Right lung (tissue), 5 donors: ENCODE measurements around the gene PDE5A. TPM values are rescaled to one million over a fixed set of nuclear protein-coding genes. Genes with fewer than 3 reads are reported as not detected.
"Not testable (repeated sequence)": the region's sequence is repeated elsewhere in the genome, so short reads cannot be mapped to it uniquely, and the experiment has no call there.

ENCODE experiments used
- DNase-seq, 2 donors: peaks; one replicate each; pipeline ENCODE4 v3.0.0-alpha.2; 2013
- polyA plus RNA-seq, 5 donors: library from polyadenylated mRNA; unstranded; fragments of 120-200 nt; gene quantifications; one replicate each; pipeline versions ENCODE4 v1.2.1 to v1.2.3, GENCODE V29; 2013; ENCODE audit warnings: inconsistent platforms in 1 of 5, low replicate concordance in 1 of 5; ENCODE audit not compliant: insufficient read length in 5 of 5, insufficient read depth in 1 of 5

Gene PDE5A
- polyA plus RNA-seq, 5 donors = 36.8 to 82.1 (median 77.6) TPM

GRCh38 chr4:119647558-119647957 lies 19.0 kb upstream of the PDE5A start:
- no peak for DNase-seq

DNA sequence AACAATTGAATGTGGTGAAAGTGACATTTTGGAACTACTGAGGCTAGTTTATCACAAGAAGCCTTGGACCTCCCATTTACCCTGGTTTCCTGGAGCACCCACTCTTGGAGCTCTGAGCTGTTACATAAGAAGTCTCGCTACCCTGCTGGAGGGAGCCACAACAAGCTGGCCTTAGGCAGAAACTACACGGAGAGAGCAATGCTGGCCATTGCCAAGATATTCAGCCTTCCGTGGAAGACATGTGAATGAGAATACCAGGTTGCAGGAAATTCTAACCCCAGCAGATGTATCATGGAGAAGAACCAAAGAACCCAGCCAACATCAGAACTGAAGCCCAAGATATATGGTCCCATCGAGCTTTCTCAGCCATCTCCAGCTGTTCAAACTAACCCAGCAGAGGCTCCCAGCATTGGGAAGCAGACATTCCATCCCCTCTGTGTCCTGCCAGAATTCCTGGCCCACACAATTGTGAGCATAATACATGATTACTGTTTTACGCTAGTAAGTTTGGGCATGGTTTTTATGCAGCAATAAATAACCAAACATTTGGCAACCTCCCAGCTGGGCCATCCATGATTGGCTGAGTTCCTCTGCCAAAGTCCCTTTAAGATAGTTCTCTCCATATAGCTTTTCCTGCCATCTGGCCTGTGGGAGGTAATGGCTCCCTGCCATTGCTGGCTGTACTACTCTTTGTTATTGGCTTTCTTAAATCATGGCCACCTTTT lies 17.9 kb upstream of the PDE5A start:
- peak; percentile 83 to 84 for DNase-seq

DNA sequence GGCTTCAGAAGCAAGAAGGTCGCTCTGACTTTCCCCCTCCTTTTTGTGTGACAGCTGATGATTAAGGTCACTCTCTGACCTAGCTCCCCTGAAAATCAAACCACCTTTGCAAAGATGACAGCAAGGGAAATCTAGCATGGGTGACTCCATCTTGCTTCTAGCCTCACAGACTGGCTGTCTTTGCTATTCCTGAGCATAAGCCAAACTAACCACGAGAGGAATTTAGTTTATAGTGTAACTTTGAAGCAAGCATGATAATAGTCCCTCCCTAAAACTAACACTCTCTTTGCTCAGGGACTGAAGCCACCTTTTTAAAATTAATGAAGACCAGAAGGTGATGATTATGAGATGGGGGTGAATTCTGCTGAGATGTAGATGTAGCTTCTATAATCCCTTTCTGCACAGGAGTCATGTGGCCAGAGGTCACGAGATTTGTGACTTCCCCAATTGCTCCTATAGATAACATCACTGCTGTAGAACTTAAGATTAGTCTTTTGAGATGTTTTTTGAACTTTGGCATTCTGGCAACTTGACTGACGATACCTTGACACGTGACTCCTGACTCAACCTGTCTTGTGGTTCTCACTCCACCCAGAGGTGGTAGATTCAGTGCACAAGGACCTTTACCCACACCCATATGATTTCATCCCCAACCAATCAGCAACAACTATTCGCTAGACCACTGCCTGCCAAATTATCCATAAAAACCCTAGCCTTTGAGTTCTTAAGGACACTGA lies 14.9 kb upstream of the PDE5A start:
- no peak for DNase-seq

DNA sequence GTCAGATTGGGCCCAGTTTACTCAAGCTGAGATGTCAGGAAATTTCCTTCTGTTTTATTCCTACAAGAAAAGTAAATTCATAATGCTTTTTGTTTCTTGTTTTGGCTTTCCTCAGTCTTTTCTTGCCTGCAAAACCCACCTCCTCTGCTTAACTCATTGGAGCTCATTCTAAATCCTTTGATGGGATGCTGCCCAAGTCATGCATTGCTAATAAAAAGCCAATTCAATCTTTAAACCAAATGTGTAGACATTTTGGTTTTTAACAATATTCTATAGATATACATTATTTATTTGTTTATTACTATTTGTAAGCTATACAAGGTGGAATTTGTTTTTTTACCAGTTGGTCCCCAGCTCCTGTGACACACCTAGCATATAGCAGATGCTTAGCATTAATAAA lies 13.2 kb upstream of the PDE5A start:
- DNase-seq = no peak

DNA sequence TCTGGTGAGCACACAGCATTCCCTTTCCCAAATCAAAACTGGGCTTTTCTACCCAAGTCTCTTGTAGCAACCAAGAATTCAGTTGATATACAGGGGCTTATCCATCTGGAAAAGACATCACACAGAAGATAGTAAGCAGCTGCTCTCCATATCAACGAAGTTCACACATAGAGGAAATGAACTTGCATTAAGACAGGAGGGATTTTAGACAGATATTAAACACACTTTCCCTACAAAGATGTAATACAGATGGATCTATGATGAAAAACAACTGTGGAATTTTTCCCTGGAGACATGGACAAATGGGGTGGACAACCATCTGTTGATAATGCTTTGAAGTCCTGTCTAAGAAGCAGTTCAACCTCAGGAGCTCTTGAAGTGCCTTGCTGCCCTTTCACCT lies 9.8 kb upstream of the PDE5A start:
- DNase-seq = no peak

DNA sequence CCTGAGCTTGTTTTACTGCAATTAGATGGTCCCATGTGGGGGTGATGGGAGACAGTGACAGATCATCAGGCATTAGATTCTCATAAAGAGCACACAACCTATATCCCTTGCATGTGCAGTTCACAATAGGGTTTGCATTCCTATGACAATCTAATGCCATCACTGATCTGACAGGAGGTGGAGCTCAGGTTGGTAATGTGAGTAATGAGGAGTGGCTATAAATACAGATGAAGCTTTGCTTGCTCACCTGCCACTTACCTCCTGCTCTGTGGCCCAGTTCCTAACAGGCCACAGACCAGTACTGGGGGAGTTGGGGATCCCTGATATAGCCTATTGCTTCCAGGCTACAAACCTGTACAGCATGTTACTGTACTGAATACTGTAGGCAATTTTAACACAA lies 8.2 kb upstream of the PDE5A start:
- DNase-seq = not testable (repeated sequence)

- no peak for DNase-seq
Observed at GRCh38 chr4:119632216-119632615, 3.6 kb upstream of the PDE5A start.

DNA sequence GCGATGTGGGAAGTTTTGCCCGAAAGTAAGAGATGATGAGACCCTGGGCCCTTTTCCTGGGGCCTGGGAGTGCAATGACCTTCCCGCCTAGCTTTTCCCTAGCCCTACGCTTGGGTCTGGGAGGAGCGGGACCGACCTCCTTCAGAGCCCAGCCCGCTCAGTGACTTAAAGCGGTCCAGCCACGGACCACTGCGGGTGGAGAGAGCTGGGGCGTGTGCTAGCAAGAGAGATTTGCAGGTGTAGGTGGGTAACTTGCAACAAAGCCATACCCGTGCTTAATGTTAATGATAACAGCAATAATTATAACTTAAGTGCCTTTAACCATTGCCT lies 503 bp upstream of the PDE5A start:
- DNase-seq = no peak

GRCh38 chr4:119627267-119628255 lies 1.0 kb downstream of the PDE5A start:
- DNase-seq = peak; percentile 86 to 88

- DNase-seq = no peak
Observed at GRCh38 chr4:119626943-119627266, 1.7 kb downstream of the PDE5A start.

- no peak for DNase-seq
Observed at GRCh38 chr4:119626420-119626819, 2.2 kb downstream of the PDE5A start.

GRCh38 chr4:119625761-119626160 lies 2.8 kb downstream of the PDE5A start:
- no peak for DNase-seq

DNA sequence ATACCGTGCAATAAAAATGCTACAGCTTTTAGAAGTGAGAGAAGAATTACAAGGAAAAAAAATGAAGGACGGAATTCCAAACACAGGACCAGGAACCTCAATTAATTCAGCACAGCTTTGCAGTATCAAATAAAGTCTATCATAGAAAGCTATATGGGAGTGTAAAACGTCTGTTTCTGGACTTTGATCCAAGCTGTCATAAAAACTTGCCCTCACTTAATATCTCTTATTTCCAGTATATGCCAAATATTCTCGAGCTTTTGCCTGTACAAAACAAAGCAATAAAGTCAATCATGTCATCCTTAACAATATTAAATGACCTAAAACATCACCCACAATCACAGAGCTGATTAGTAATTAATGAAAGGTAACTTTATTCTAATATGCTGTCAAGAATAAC lies 4.2 kb downstream of the PDE5A start:
- peak in 1 of 2 donors; percentile 39 for DNase-seq

DNA sequence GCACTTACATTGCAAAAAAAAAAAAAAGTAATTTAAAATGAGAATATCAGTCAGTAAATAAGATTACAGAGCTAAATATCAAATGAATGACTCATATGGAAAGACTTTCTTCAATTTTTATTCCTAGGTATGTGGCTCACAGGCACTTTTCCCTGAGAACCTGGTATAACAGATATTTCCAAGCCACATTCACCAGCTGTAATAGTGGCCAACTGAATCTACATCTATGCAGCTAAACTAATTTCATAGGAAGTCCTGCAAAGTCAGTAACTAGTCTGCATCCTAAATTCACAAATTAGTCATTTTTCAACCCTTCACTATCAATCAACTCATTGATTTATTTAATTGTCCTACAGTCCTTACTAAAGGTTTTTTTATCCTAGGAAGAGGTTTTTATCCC lies 5.6 kb downstream of the PDE5A start:
- no peak for DNase-seq

DNA sequence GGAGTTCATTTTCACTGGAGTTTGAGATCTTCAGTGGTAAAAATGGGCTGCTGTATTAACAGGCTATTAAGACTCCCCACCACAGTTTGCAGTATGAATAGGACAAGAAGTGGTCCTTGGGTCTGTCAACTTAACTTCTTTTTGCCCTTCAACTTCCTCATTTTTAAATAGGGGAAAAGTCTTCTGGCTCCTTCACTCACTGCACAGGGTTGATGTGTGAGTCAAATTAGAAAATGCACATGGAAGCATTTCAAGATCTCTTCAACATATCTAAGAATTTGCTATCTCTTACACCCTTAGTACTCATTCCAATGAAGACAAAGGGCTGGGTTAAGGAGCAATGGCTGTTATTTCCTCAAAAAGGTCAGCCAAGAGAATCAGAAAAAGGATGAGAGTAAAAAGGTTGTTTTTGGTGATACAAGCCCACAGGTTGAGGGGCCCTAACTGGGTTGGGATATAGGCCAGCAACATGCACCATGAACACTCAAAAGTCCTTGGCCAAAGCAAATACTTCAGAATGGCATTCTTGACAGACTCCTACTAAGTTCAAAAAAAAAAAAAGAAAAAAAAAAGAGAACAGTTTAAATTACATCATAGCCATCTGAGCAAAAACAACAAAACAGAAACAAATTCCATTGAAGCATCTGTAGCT lies 13.4 kb downstream of the PDE5A start:
- no peak for DNase-seq

DNA sequence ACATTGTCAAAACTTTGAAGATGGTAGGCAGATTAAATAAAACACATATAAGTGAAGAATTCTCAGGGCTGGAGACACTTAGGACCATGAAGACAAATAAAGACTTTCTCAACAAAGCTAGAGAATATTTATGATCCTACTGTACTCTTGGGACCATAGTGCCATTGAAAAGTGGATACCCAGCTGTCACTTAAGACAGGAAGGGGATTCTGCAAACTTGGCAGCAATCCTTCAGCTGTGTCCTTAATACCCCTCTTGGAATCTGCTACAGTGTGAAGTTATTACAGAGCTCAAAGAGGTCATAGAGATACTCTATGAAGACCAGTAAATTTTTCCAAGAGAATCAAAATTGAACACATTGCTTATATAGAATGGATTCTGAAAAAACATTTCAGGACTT lies 24.3 kb downstream of the PDE5A start:
- DNase-seq = no peak

DNA sequence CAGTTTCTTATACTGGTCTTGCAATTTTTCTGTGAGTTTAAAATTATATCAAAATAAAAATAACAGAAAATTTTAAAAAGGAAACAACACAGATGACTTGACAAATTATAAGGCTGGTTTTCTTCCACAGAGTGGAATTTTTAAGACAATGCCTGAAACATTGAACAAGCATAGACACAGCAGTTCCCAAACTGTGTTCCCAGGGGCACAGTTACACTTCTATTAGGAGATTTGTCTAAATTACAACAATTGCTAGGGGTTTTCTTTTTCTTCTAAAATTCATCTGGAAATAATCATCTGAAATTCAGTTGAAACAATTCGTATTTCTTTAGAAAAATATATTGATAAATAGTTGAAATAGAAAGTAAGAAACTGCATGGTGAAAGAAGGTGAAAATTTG lies 26.2 kb downstream of the PDE5A start:
- no peak for DNase-seq

DNA sequence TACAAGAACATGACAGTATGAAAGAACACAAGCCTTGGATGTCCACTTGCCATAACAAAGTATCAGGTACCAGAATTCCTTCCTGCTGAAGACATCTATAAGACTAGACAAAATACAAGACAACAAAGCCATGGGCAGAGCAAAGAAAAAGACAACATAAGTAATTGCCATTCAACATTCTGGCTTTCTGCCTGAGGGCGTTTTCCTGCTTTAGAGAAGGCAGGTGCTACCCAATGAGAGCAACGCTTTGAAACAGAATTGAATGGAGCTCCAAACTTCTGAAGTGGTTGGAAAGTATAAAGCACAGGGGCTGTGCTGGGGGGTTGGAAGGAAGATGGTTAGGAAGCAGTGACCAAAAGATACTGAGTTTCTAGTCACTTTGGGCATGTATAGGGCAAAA lies 30.1 kb downstream of the PDE5A start:
- DNase-seq = no peak

DNA sequence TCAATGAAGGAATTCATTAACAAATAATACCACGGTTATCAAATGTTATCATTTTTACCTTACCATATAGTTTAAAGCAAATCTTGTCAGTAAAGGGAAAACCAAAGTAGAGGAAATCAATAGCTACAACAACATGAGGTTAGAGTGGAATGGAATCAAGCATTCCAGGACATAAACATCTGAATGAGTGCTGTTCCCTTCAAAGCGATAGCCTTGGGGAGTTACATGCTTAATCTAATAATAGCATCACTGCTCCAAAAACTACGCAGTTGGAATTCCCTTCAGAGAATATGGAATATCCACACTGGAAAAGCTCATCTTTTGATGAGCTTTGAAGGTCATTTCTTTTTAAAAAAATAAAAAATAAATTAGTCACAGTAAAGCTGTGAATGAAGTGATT lies 31.2 kb downstream of the PDE5A start:
- no peak for DNase-seq

- DNase-seq = no peak
Observed at GRCh38 chr4:119593698-119594097, 34.9 kb downstream of the PDE5A start.

GRCh38 chr4:119592830-119593229 lies 35.8 kb downstream of the PDE5A start:
- DNase-seq = no peak

GRCh38 chr4:119589165-119589564 lies 39.4 kb downstream of the PDE5A start:
- DNase-seq = no peak
